ENCODE measurements around the gene PRDM16.

The PRDM16 gene

DNA sequence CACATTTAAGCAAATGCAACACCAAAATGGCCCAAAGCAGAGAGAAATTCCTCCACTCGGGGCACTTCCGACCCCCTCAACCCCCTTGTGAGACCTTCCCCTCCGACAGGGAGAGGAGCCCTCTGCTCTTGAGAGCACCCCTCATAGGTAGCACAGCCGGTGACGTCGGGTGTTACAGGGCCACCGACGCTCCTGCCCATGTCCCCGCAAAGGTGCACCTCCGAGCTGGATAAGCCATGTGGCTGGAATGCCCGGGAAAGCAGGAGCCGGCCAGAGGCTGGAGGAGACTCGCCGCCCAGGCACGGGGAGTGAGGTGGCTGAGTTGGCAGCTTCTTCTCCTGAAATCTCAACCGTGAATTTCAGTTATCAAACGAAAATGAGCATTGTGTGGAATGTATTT lies 318.4 kb downstream of the PRDM16 start:
- ATAC-seq (replicated peaks) (no peak), DNase-seq (no peak)
- no peaks in the 10 kb centered on the region for H3K9me3 Mint-ChIP-seq
- H3K4me3 Mint-ChIP-seq = no peak overlapping the region
- H3K27ac Mint-ChIP-seq = no peak overlapping the region
- H3K36me3 Mint-ChIP-seq = no peaks in the 10 kb centered on the region
- no peaks in the 10 kb centered on the region for H3K4me1 Mint-ChIP-seq
- H3K27me3 Mint-ChIP-seq = peaks cover 17 to 21% of the 10 kb centered on the region in 2 donors

DNA sequence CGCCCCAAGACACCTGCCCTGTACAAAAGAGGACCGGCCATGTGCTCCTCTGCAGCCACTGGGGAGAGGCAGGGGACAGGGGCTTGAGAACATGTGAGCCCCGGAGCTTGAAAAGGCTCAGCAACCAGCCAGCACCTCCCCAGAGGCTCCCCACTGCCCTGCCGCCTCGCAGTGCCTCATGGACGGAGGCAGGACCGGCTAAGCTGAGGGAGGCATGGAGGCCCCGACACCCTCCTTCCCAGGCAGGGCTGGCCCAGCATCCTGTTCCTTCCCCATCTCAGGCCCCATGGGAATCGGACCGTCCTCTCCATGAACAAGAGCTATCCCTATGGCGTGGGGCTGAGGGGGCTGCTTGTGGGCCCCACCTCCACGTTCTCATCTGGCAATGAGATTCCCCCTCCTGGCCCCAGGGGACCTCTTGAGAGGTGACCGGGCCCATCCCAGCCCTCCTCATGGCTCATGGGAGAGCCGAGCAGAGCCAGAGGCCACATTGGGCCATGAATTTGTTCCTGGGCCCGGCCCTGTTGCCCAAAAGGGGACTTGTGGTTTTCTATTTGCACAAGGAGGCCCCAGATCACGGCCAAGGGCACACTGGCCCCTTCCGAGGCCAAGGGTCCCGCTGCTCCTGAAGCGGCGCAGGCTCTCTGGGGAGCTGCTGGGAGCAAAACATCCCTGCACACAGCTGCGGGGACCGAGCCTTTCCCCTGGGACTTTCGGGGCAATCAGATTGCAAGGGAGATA lies 320.3 kb downstream of the PRDM16 start:
- no peaks in the 10 kb centered on the region for H3K9me3 Mint-ChIP-seq
- no peak for DNase-seq

DNA sequence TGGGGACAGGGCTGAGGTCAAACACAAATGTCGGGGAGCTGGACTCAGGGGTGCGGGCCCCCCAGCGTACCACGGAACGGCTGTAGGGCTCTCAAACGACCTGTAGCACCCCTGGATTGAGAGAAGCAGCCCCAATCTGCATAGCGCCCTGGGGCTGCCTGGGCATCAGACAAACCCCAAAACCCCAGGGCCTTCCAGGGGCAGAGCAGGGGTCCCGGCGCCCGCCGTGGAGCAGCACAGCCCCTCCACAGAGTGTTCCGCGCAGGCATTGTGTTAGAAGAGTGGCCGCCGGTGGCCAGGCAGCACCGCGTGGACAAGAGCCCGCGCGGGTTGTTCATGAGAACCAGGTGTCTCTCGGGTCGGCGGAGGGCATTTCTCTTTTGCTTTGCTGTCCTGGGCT lies 321.3 kb downstream of the PRDM16 start:
- ATAC-seq (replicated peaks) = no peak
- DNase-seq = no peak
- Mint-ChIP-seq H3K36me3 (no peaks in the 10 kb centered on the region), H3K9me3 (no peaks in the 10 kb centered on the region), H3K4me3 (no peak overlapping the region), H3K4me1 (peaks cover 0 to 5% of the 10 kb centered on the region in 2 donors), H3K27ac (no peak overlapping the region), H3K27me3 (peaks cover 39 to 44% of the 10 kb centered on the region in 2 donors)

More for the DNA sequence above, 320.3 kb downstream of the PRDM16 start:
- H3K4me3 Mint-ChIP-seq = no peak overlapping the region
- ATAC-seq (replicated peaks) = no peak
- no peaks in the 10 kb centered on the region for H3K36me3 Mint-ChIP-seq
- H3K27me3 Mint-ChIP-seq = peaks cover 31 to 36% of the 10 kb centered on the region in 2 donors
- H3K27ac Mint-ChIP-seq = no peak overlapping the region
- peaks cover 0 to 5% of the 10 kb centered on the region in 2 donors for H3K4me1 Mint-ChIP-seq

DNA sequence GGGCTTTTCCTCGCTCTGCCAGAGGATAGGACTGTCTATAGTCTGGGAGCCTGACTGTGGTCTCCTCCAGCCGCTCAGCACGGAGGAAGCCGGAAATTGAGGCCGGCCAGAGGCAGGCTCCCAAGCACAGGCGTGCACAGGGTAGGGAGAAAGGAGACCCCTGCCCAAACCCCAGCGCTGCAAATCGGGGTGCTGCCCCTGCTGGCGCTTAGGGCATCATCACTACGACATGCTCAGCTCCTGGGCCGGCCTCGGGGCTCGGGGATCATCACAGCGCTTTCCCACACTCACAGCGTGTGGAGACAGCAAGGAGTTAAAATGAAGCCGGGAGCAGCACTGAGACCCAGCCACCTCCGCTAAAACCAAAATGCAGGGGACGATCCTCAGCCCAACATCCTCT lies 322.7 kb downstream of the PRDM16 start:
- peaks cover 0 to 5% of the 10 kb centered on the region in 2 donors for H3K4me1 Mint-ChIP-seq
- H3K4me3 Mint-ChIP-seq = no peak overlapping the region
- ATAC-seq (replicated peaks) = no peak
- DNase-seq = no peak
- H3K9me3 Mint-ChIP-seq = no peaks in the 10 kb centered on the region
- no peak overlapping the region for H3K27ac Mint-ChIP-seq
- H3K36me3 Mint-ChIP-seq = no peaks in the 10 kb centered on the region
- peaks cover 48 to 54% of the 10 kb centered on the region in 2 donors for H3K27me3 Mint-ChIP-seq

DNA sequence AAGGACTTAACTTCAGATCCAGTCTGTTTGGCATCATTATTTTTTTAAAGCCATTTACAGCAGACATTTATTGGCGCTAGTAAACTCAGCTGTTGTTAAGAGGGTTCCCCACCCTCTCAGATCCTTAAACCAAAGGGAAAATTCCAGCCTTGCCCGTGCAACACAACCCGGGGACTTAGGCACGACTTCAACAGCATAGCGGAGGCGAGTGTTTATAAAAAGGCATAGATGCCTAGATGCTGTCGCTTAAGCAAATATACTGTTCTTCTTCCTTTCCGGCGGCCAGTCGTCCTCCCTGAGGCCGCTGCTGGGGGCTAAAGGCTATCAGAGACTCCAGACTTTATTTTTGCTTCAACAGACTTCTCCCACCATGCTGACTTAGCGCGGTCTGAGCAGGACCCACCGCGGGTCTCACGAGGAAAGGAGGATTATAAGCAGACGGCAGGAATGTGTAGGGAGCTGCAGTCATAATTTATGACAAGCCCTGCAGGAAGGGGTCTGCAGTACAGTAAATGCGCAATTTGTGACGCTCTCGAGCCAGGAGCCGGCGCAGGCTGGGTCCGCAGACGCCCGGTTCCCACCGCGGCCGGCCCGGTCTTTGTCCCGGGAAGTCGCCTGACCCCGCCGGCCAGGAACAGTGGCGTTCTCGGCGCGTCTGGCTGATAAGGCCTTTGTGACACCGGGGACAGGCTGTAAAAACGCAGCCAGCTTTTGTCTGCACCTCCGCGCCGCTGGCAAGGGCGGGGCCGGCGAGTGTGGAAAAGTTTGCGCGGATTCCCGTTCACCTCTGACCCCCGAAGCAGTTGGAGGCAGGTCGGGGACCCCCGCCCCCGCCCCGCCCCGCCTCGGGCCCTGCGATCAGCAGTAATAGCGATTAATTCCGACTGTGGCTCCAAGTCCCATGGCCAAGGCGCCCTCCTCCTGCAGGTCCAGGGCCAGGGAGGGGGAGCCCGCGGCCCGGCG lies 324.3 kb downstream of the PRDM16 start:
- Mint-ChIP-seq H3K4me3 (no peak overlapping the region), H3K36me3 (no peaks in the 10 kb centered on the region)
- ATAC-seq (replicated peaks) = no peak

DNA sequence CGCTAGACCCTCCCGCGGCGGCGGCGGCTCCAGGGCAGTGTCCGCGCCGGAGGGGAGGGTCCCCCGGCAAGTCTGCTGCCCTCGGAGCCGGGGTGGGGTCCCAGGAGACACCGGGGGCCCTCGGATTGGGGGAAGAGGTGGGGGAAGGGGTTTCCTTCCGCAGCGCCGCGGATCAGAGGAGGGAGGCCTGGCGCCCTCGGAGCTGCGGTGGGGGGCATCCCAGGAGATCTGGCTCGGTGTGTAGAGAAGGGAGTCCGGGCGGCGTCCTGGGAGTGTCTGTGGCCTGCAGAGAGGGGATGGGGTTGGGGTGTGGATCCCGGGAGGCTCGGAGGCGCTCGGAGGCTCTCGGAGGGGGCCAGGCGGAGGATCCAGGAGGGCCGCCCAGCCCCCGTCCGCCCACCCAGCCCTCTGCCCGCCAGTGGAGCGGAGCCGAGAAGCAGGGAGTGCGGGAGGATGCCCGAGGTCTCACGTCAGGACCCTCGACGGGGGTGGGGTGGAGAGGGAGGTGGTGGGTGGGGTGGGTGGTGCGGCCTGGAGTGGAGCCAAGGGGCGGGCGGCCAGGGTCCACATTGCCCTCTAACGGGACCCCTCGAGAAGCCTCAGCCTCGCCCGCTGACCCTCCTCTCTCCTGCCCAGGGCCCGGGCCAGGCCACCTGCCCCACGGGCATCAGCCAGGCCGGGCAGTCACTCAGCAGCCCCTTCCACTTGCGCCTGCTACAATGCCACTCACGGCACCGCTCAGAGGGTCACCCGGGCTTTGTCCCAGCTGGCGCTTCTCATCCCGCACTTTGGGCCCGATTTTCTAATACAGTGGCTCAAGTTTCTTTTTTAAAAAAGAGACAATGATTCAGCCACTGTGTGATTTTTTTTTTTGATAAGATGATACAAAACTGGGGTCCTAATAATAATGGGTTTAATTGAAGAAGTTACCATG lies 325.3 kb downstream of the PRDM16 start:
- DNase-seq = no peak
- peaks cover 0 to 5% of the 10 kb centered on the region in 2 donors for H3K4me1 Mint-ChIP-seq
- H3K27me3 Mint-ChIP-seq = peaks cover 48 to 57% of the 10 kb centered on the region in 2 donors
- H3K36me3 Mint-ChIP-seq = no peaks in the 10 kb centered on the region
- no peak overlapping the region for H3K27ac Mint-ChIP-seq
- no peaks in the 10 kb centered on the region for H3K9me3 Mint-ChIP-seq
- ATAC-seq (replicated peaks) = no peak
- H3K4me3 Mint-ChIP-seq = no peak overlapping the region

More for the DNA sequence above, 324.3 kb downstream of the PRDM16 start:
- peaks cover 0 to 5% of the 10 kb centered on the region in 2 donors for H3K4me1 Mint-ChIP-seq
- no peak for DNase-seq
- H3K27ac Mint-ChIP-seq = no peak overlapping the region
- H3K27me3 Mint-ChIP-seq = peaks cover 48 to 61% of the 10 kb centered on the region in 2 donors
- no peaks in the 10 kb centered on the region for H3K9me3 Mint-ChIP-seq

DNA sequence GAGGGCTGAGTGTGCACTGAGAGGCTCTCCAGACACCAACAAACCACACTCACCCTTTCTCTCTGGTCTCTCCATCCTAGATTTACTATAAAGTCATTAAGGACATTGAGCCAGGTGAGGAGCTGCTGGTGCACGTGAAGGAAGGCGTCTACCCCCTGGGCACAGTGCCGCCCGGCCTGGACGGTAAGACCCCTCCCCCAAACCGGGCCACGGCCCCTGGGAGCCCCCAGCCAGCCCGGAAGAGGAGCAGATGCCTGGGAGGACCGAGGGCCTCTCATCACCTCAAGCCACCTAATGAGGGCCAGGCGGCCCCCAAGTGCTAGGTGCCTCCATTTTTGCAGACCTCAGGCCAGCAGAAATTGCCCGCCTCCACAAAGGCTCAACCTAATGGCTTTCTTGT lies 327.4 kb downstream of the PRDM16 start:
- Mint-ChIP-seq H3K36me3 (no peaks in the 10 kb centered on the region), H3K27me3 (peaks cover 41 to 54% of the 10 kb centered on the region in 2 donors), H3K9me3 (no peaks in the 10 kb centered on the region), H3K4me1 (peaks cover 0 to 5% of the 10 kb centered on the region in 2 donors), H3K4me3 (no peak overlapping the region), H3K27ac (no peak overlapping the region)
- no peak for ATAC-seq (replicated peaks)
- no peak for DNase-seq

DNA sequence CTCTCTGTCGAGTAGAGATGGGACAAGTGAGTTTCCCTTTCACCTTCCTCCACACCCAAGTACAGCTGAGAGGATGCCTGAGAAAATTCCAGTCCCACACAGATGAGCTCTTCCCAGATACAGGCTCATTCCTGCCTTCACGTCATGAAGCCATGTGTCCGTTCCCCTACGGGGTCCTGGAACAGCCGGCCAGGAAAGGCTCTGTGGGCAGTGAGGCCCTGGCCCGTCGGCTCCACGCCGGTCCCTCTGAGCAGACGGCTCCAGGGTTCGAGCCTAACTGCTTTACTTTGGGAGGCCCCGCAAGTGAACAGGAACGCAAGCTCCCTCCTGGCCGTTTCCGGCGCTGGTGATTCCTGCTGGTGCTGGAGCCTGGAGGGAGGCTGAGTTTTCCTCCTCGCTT lies 328.3 kb downstream of the PRDM16 start:
- H3K36me3 Mint-ChIP-seq = no peaks in the 10 kb centered on the region
- ATAC-seq (replicated peaks) (no peak), DNase-seq (no peak)
- no peaks in the 10 kb centered on the region for H3K9me3 Mint-ChIP-seq
- peaks cover 0 to 5% of the 10 kb centered on the region in 2 donors for H3K4me1 Mint-ChIP-seq
- peaks cover 38 to 45% of the 10 kb centered on the region in 2 donors for H3K27me3 Mint-ChIP-seq
- no peak overlapping the region for H3K27ac Mint-ChIP-seq
- no peak overlapping the region for H3K4me3 Mint-ChIP-seq

DNA sequence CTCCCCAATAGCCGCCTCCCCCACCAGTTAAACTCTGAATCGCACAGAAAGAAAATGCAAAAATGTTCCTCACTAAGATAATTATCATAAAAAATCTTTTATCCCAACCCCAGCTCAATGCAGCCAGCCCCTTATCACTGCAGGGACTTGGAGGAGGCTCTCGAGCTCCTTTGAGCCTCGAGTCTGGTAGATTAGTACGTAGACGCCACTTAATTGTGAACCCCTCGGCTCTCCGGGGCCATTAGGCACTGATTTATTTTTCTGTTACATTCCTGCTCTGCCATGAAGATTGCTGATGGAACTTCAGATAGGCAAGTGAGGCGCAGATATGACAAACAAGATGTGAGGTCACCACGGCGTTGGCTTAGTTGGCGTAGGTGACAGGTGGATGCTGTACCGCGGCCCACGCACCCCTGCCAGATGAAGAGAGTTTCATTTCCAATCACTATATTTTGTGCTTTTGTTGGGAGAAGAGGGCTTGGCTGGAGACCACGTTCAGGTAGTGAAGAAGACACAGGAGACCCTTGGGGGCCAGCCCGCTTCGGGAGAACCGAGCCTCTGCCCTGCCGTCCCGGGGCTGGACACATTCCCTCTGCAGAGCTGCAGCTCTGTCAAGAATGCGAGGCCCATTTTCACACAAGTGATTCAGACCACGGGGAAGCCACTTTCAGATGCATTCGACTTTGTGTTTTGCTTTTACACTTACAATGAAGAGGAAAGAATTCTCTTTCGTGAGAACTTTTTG lies 329.6 kb downstream of the PRDM16 start:
- ATAC-seq (replicated peaks) = no peak
- no peaks in the 10 kb centered on the region for H3K9me3 Mint-ChIP-seq
- H3K27me3 Mint-ChIP-seq = peaks cover 29 to 33% of the 10 kb centered on the region in 2 donors
- no peaks in the 10 kb centered on the region for H3K4me1 Mint-ChIP-seq
- no peak for DNase-seq
- no peak overlapping the region for H3K27ac Mint-ChIP-seq
- H3K4me3 Mint-ChIP-seq = no peak overlapping the region
- H3K36me3 Mint-ChIP-seq = no peaks in the 10 kb centered on the region

DNA sequence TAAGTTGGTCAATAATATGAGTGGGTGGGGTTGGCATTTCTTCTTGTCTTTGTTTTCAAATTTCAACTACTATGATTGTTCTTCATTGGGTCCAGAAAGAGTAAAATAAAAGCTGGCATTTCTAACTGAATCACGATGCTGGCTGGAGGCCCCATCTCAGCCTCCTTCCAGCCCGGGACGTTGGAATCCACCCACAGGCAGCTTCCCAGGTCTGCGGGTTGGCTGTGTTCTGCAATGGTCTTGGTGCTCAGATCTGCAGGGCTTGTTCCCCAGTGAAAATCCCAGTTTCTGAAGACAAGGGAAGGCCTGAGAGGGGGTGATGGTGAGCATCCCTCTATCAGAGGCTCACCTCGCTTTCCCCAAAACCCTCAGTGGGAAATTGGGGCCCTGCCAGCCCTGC lies 330.7 kb downstream of the PRDM16 start:
- Mint-ChIP-seq H3K27me3 (peaks cover 21 to 23% of the 10 kb centered on the region in 2 donors), H3K4me3 (no peak overlapping the region), H3K27ac (no peak overlapping the region), H3K36me3 (no peaks in the 10 kb centered on the region), H3K4me1 (no peaks in the 10 kb centered on the region), H3K9me3 (no peaks in the 10 kb centered on the region)
- DNase-seq (no peak), ATAC-seq (replicated peaks) (no peak)

DNA sequence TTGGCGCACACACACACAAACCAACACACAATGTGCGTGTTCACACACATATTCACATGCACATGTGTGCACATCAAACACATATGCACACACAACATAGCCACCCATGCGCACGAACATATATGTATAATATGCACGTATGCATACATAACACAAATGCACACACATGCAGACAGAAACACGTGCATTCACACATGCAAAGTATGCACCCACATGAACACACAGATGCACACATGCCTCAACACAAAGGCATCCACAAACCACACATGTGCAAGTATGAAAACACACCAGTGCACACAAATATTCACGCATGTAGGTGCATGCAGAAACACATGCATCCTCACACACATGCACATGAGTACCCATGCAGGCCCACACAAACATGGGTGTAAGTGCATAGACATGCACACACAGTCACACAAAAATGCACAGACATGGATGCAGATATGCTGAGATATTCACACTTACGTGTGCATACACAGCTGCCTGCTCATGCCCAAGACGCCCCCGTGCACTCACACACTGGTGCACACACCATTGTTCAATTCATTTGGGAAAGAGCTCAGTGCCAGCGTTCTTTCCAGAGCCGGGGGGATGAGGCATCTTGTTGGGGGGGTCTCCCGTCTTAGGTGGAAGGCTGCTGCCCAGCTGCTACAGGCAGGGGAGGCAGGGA lies 332.7 kb downstream of the PRDM16 start:
- no peak for DNase-seq
- Mint-ChIP-seq H3K4me3 (no peak overlapping the region), H3K27me3 (peaks cover 6 to 12% of the 10 kb centered on the region in 2 donors), H3K9me3 (no peaks in the 10 kb centered on the region), H3K27ac (no peak overlapping the region), H3K36me3 (no peaks in the 10 kb centered on the region), H3K4me1 (no peaks in the 10 kb centered on the region)
- ATAC-seq (replicated peaks) = no peak

DNA sequence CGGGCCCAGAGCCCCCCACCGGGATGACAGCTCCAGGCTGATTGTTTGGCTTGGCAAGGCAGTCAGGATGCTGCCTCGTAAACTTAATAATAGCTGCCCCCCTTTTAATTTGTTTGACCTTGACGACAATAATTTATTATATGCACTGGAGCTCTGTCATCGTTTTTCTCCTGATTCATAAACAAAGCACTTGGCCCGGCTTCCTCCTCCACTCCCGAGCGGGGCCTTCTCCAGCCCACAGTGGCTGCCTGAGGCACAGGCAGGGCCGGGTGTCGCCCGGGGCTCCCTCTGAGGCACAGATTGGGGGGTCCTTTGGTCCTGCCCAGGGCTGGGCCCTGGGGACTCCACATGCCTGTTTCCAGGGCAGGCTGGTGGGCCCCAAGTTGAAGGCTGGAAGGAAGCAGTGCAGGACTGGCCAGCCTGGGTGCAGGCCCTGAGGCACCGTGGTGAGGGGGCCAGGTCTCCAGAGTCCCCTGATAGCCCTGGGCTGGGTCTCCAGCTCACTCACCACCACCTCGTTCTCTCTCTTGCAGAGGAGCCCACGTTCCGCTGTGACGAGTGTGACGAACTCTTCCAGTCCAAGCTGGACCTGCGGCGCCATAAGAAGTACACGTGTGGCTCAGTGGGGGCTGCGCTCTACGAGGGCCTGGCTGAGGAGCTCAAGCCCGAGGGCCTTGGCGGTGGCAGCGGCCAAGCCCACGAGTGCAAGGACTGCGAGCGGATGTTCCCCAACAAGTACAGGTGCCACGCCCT lies 333.4 kb downstream of the PRDM16 start:
- DNase-seq (no peak), ATAC-seq (replicated peaks) (no peak)
- no peaks in the 10 kb centered on the region for H3K36me3 Mint-ChIP-seq
- H3K27me3 Mint-ChIP-seq = peaks cover 6 to 7% of the 10 kb centered on the region in 2 donors
- no peaks in the 10 kb centered on the region for H3K9me3 Mint-ChIP-seq
- H3K4me1 Mint-ChIP-seq = no peaks in the 10 kb centered on the region
- H3K27ac Mint-ChIP-seq = no peak overlapping the region
- no peak overlapping the region for H3K4me3 Mint-ChIP-seq

Data from stimulated activated naive B cell treated with anti-CD40 and anti-IgM and Interleukin-4, amounts not matched to agents 10 μg/mL and 1 μg/mL and 100 μg/mL, for 72 hours (primary cell).